Measurements from ENCODE around the gene SAYSD1. TPM values are rescaled to one million over a fixed set of nuclear protein-coding genes. Genes with fewer than 3 reads are reported as not detected.

SAYSD1 gene
- total RNA-seq, 4 donors from 2014 or later, result 12.3 to 29.1 (median 18.8) TPM

DNA sequence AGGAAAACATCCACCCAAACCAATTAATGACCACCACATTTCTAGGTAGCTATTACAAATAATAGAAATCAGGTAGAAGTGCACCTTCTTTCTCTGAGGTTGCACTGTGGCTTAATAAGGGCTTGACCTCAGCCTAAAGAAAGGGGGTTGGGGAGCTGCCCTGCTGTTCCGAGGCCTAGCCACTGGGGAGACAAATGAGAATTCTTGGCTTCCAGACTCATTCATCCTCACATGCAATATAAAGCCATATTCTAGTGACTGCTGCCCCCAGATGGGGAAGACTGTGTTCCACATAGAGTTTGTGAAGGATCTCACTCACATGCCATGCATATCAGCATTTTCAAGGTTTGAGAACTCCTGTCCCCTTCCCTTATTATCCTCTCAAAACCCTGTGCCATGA, 22.9 kb downstream of the SAYSD1 start:
- no peak for DNase-seq (ENCODE audit: low spot score in 2 of 2)
- Histone ChIP-seq H3K27me3 (no peaks in the 10 kb centered on the region), H3K36me3 (no peaks in the 10 kb centered on the region), H3K4me3 (no peak overlapping the region), H3K4me1 (peaks cover 0 to 8% (median 0%) of the 10 kb centered on the region in 4 donors), H3K27ac (no peak overlapping the region), H3K9me3 (no peaks in the 10 kb centered on the region)
- WGBS, 2 donors, result 20 to 27% methylated on average over 1 of the region's 1 CpG
- TF ChIP-seq, protein P1, sequence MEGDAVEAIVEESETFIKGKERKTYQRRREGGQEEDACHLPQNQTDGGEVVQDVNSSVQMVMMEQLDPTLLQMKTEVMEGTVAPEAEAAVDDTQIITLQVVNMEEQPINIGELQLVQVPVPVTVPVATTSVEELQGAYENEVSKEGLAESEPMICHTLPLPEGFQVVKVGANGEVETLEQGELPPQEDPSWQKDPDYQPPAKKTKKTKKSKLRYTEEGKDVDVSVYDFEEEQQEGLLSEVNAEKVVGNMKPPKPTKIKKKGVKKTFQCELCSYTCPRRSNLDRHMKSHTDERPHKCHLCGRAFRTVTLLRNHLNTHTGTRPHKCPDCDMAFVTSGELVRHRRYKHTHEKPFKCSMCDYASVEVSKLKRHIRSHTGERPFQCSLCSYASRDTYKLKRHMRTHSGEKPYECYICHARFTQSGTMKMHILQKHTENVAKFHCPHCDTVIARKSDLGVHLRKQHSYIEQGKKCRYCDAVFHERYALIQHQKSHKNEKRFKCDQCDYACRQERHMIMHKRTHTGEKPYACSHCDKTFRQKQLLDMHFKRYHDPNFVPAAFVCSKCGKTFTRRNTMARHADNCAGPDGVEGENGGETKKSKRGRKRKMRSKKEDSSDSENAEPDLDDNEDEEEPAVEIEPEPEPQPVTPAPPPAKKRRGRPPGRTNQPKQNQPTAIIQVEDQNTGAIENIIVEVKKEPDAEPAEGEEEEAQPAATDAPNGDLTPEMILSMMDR (IDR thresholded peaks at IDR 0.05), result peak in 1 of 5 experiments; percentile 22
- no peak for TF ChIP-seq POLR2A (IDR thresholded peaks at IDR 0.05)

DNA sequence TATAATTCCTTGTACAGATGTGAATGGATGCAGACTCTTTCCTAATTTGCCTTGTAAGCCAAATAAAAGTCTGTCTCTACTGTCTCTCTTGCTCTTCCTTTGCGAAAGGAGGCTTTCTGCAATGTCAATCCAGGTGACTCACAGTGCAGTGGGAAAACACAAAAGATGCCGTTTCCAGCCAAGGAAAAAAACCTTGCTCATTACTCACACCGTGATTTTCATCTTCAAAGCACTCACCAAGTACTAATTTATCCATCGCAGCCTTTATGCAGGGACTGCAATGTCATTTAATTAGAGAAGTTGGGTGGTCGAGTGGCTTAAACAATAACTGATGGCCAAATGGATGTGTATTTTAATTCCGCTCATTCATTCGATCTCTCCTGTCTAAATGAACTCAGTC, 23.8 kb downstream of the SAYSD1 start:
- DNase-seq (ENCODE audit: low spot score in 2 of 2), result no peak
- Histone ChIP-seq H3K27ac (no peak overlapping the region), H3K27me3 (no peaks in the 10 kb centered on the region), H3K9me3 (no peaks in the 10 kb centered on the region), H3K4me1 (peaks cover 0 to 8% (median 0%) of the 10 kb centered on the region in 4 donors), H3K36me3 (no peaks in the 10 kb centered on the region), H3K4me3 (no peak overlapping the region)
- TF ChIP-seq EP300 (IDR thresholded peaks at IDR 0.05) (no peak), POLR2A (IDR thresholded peaks at IDR 0.05) (no peak)
- TF ChIP-seq, protein P1 (IDR thresholded peaks at IDR 0.05), result no peak
- WGBS, 2 donors, result 73% methylated on average over 7 of the region's 7 CpGs

DNA sequence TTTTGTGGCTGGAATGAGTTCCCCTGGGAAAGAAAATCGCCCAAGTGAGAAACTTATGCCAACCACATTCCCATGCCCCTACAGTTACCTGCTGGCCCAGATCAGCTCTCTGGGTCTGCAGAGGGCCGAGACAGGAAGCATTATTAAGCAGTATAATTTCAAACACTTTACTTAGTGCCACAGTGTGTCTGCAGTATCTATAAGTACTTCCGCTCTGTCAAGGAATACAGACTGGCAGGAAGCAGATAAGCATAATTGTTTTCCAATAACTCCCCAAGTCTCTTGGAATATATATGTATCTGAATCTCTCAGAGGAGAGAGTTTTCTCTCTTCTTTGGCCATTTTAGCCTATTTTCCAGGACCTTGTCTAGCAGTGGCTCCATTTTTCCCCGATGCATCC, 24.9 kb downstream of the SAYSD1 start:
- 59 to 69% methylated on average over 4 of the region's 4 CpGs for WGBS, 2 donors
- no peak for DNase-seq (ENCODE audit: low spot score in 2 of 2)
- no peak overlapping the region for H3K4me3 ChIP-seq
- peaks cover 0 to 8% (median 0%) of the 10 kb centered on the region in 4 donors for H3K4me1 ChIP-seq
- H3K27ac ChIP-seq, result no peak overlapping the region
- H3K9me3 ChIP-seq, result no peaks in the 10 kb centered on the region
- no peaks in the 10 kb centered on the region for H3K36me3 ChIP-seq
- peaks cover 0 to 2% of the 10 kb centered on the region in 2 donors for H3K27me3 ChIP-seq
- TF ChIP-seq POLR2A (IDR thresholded peaks at IDR 0.05) (no peak), EP300 (IDR thresholded peaks at IDR 0.05) (no peak)
- TF ChIP-seq, protein P1 (IDR thresholded peaks at IDR 0.05), result no peak

DNA sequence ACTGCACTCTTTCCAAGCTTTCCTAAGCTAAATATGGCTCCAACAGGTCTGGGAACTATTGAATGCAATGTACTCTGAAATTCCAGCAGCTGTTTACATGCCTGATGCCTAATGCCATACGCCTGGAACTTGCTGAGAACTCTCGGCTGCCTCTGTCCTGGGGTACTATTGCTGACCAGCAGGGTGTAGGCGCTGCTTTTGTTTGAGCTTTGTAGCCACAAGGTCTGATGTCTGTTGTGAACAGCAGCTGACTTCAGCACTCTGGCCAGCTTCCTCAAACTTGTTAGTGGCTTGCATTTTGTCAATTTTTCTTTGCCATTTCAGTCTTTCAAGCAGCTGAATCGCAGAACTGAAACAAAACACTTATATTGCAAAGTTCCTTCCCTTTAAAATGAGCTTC, 26.7 kb downstream of the SAYSD1 start:
- Histone ChIP-seq H3K27me3 (peaks cover 0 to 19% of the 10 kb centered on the region in 2 donors), H3K36me3 (no peaks in the 10 kb centered on the region), H3K4me1 (peaks cover 0 to 8% (median 0%) of the 10 kb centered on the region in 4 donors), H3K27ac (no peak overlapping the region), H3K9me3 (no peaks in the 10 kb centered on the region), H3K4me3 (no peak overlapping the region)
- TF ChIP-seq, protein P1 (IDR thresholded peaks at IDR 0.05), result peak in 4 of 5 experiments; percentile 28 to 57 (median 51)
- no peak for TF ChIP-seq POLR2A (IDR thresholded peaks at IDR 0.05)
- WGBS, 2 donors, result 4 to 10% methylated on average over 4 of the region's 4 CpGs
- peak in 1 of 2 donors; percentile 36 for DNase-seq (ENCODE audit: low spot score in 2 of 2)

DNA sequence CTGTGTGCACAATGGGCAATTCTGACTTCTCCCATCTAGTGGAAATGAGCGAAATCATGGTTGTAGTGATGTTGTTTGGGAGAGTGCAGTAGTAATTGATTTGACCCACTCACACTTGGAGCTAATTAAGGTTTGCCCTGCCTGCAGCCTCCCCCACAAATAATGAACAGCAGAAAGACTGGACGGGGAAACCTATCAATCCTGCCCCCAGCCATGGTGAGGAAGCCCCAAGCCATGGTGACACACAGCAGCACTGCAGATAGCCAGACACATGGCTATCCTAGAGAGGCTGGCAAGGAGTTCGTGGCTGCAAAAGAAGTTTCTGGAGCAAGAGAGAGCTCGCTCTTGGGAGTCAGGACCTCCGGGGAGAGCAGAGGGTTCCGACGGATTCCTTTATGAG, 27.8 kb downstream of the SAYSD1 start:
- Histone ChIP-seq H3K9me3 (no peaks in the 10 kb centered on the region), H3K27ac (no peak overlapping the region), H3K4me1 (peaks cover 0 to 8% (median 0%) of the 10 kb centered on the region in 4 donors), H3K27me3 (peaks cover 0 to 29% of the 10 kb centered on the region in 2 donors), H3K36me3 (no peaks in the 10 kb centered on the region), H3K4me3 (no peak overlapping the region)
- WGBS, 2 donors, result 55 to 68% methylated on average over 7 of the region's 7 CpGs
- no peak for DNase-seq (ENCODE audit: low spot score in 2 of 2)
- TF ChIP-seq POLR2A (IDR thresholded peaks at IDR 0.05) (no peak), EP300 (IDR thresholded peaks at IDR 0.05) (no peak)
- TF ChIP-seq, protein P1 (IDR thresholded peaks at IDR 0.05), result no peak
